Osteocyte (in vitro differentiated cells): Measurements from ENCODE around the gene CDC73. TPM values are rescaled to one million over a fixed set of nuclear protein-coding genes. Genes with fewer than 3 reads are reported as not detected.
"Not testable (repeated sequence)": the region's sequence is repeated elsewhere in the genome, so short reads cannot be mapped to it uniquely, and the experiment has no call there.

Source experiments
- DNase-seq: peaks from one replicate; pipeline ENCODE4 v3.0.0; 2021; ENCODE audit warnings: mixed read lengths; ENCODE audit not compliant: unreplicated experiment; ENCODE audit errors: extremely low spot score
- H3K27ac Mint-ChIP-seq: one replicate; pipeline ENCODE4 v1.8.0; 2021; ENCODE audit warnings: mild to moderate bottlenecking, mixed read lengths; ENCODE audit not compliant: unreplicated experiment
- H3K27me3 Mint-ChIP-seq: one replicate; pipeline ENCODE4 v1.8.0; 2021; ENCODE audit warnings: mixed read lengths; ENCODE audit not compliant: unreplicated experiment
- H3K36me3 Mint-ChIP-seq: one replicate; pipeline ENCODE4 v1.8.0; 2021; ENCODE audit warnings: mixed read lengths; ENCODE audit not compliant: unreplicated experiment
- H3K4me1 Mint-ChIP-seq: one replicate; pipeline ENCODE4 v1.8.0; 2021; ENCODE audit warnings: mixed read lengths; ENCODE audit not compliant: unreplicated experiment
- H3K4me3 Mint-ChIP-seq: one replicate; pipeline ENCODE4 v1.8.0; 2021; ENCODE audit warnings: mild to moderate bottlenecking, moderate library complexity, mixed read lengths; ENCODE audit not compliant: unreplicated experiment
- H3K9me3 Mint-ChIP-seq: one replicate; pipeline ENCODE4 v1.8.0; 2021; ENCODE audit warnings: mixed read lengths; ENCODE audit not compliant: unreplicated experiment
- total RNA-seq: library from RNA; stranded (reverse); gene quantifications from 2 replicates; pipeline ENCODE4 v1.2.1, GENCODE V29; 2021
- TF ChIP-seq, protein P1 (sequence below): fragments of 200-600 bp; sonication (generic); IDR thresholded peaks from 2 replicates; pipeline ENCODE4 v1.5.0; 2021; ENCODE audit warnings: antibody characterized with exemption, mild to moderate bottlenecking, moderate library complexity

CDC73 gene
- total RNA-seq, 1 donor from 2014 or later, result 73.3 TPM

DNA sequence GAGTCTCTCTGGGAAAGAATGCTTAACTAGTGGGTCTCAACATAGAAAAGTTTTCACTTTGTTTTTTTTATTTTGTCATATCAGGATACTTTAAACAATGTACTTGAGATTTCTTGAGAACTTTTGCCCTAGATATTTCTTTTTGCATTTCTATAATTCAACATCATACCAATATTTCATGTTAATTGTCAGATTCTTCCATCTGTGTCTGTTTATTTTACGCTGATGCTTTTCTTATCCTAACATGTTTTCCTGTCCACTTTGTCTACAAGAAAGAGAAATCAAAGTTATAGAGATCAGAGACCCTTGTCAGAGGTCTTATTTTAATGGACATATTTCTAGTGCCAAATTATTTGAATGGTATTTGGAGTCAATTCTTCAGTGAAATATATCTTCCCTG lies 160.1 kb downstream of the CDC73 start:
- peak overlapping the region; percentile 54 for H3K27ac Mint-ChIP-seq
- H3K27me3 Mint-ChIP-seq, result no peaks in the 10 kb centered on the region
- H3K36me3 Mint-ChIP-seq, result peaks cover 3% of the 10 kb centered on the region
- H3K9me3 Mint-ChIP-seq, result peaks cover 8% of the 10 kb centered on the region
- no peak for DNase-seq
- peaks cover 28% of the 10 kb centered on the region for H3K4me1 Mint-ChIP-seq
- TF ChIP-seq, protein P1, sequence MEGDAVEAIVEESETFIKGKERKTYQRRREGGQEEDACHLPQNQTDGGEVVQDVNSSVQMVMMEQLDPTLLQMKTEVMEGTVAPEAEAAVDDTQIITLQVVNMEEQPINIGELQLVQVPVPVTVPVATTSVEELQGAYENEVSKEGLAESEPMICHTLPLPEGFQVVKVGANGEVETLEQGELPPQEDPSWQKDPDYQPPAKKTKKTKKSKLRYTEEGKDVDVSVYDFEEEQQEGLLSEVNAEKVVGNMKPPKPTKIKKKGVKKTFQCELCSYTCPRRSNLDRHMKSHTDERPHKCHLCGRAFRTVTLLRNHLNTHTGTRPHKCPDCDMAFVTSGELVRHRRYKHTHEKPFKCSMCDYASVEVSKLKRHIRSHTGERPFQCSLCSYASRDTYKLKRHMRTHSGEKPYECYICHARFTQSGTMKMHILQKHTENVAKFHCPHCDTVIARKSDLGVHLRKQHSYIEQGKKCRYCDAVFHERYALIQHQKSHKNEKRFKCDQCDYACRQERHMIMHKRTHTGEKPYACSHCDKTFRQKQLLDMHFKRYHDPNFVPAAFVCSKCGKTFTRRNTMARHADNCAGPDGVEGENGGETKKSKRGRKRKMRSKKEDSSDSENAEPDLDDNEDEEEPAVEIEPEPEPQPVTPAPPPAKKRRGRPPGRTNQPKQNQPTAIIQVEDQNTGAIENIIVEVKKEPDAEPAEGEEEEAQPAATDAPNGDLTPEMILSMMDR, result no peak
- no peak overlapping the region for H3K4me3 Mint-ChIP-seq

DNA sequence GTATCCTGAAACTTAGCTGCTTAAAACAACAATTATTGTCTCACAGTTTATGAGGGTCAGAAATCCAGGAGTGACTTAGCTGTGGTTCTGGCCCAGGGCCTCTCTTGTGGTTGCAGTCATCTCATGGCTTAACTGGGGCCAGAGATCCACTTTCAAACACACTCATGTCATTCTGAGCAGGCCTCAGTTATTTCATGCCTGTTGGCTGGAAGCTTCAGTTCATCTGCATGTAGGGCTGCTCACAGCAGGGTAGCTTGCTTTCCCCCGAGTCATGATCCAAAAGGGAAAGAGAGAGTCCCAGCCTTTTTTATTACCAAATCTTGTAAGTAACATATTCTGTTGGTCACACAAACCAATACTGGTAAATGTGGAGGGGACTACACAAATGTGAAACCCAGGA lies 161.2 kb downstream of the CDC73 start:
- H3K4me1 Mint-ChIP-seq, result peaks cover 28% of the 10 kb centered on the region
- DNase-seq, result no peak
- H3K9me3 Mint-ChIP-seq, result peaks cover 6% of the 10 kb centered on the region
- peak overlapping the region; percentile 36 for H3K27ac Mint-ChIP-seq
- peaks cover 3% of the 10 kb centered on the region for H3K36me3 Mint-ChIP-seq
- no peaks in the 10 kb centered on the region for H3K27me3 Mint-ChIP-seq
- no peak overlapping the region for H3K4me3 Mint-ChIP-seq
- TF ChIP-seq, protein P1, result no peak

DNA sequence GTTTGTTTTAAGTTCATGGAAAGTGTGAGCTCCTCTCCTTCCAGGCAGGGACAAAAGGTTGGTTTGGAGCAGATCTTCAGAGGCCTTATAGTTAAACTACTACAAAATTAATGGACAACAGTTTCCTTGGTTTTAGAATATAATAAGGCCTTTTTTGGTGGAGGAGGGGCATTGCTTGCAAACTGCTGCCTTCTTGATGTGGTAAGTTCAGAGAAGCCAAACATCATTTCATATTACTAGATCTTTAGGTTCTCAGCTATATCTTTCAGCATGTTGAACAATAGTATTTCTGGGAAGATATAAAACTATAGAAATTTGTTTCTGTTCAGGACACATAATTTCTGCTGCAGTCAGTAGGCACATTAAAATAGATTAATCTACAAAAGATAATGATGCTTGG lies 162.4 kb downstream of the CDC73 start:
- peaks cover 6% of the 10 kb centered on the region for H3K9me3 Mint-ChIP-seq
- TF ChIP-seq, protein P1, result no peak
- H3K27me3 Mint-ChIP-seq, result no peaks in the 10 kb centered on the region

DNA sequence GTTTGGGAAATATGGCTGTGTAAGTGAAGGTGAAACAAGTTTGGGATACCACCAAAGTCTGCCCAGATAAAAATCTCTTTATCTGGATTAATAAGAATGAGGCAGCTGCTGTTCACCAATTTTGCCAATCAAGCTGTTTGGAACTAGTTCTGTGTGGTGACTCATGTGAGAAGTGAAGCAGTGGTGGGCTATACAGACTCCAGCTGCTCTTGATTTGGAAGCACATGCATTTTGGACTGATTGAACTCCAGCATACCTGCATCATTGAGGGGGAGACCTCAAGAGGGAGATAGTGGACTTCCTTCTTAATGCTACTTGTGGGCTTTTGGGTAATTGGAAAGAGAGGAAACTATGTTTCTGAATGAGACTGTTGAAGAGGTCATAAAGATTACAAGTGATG lies 163.8 kb downstream of the CDC73 start:
- no peaks in the 10 kb centered on the region for H3K27me3 Mint-ChIP-seq
- no peak overlapping the region for H3K27ac Mint-ChIP-seq
- H3K9me3 Mint-ChIP-seq, result peaks cover 10% of the 10 kb centered on the region
- H3K4me1 Mint-ChIP-seq, result peaks cover 34% of the 10 kb centered on the region
- no peaks in the 10 kb centered on the region for H3K36me3 Mint-ChIP-seq
- DNase-seq, result no peak
- TF ChIP-seq, protein P1, result no peak
- no peak overlapping the region for H3K4me3 Mint-ChIP-seq

More for the DNA sequence above, 162.4 kb downstream of the CDC73 start:
- DNase-seq, result no peak
- Mint-ChIP-seq H3K36me3 (peaks cover 3% of the 10 kb centered on the region), H3K4me3 (no peak overlapping the region), H3K27ac (no peak overlapping the region), H3K4me1 (peaks cover 36% of the 10 kb centered on the region)

DNA sequence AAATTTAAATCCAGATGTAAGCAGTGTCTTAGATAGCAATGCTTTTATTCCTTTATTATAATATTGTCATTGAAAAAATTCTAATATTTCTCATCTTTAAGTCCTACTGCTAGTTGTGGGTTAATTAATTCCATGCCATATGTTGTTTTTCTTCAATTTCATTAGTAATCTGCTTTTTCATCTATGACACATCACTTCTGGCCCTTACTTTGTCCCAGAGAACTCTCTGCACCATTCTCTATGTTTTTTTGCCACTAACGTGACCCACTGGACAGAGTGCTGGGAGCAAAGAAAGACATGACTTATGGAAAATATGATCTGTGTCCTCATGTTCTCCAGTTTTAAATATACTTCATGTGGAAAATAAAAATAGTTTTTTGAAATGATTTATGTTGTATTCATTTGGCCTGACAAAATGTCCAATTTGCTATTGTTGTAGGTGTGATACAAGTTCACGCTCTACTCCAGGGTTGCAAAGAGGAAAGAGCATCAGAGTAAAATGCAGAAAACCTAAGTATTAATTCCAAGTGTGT lies 166.8 kb downstream of the CDC73 start:
- H3K36me3 Mint-ChIP-seq, H3K4me3 Mint-ChIP-seq, DNase-seq, H3K27me3 Mint-ChIP-seq: not testable (repeated sequence)
- peaks cover 13% of the 10 kb centered on the region for H3K4me1 Mint-ChIP-seq
- peaks cover 13% of the 10 kb centered on the region for H3K9me3 Mint-ChIP-seq
- H3K27ac Mint-ChIP-seq, result peak overlapping the region; percentile 45

DNA sequence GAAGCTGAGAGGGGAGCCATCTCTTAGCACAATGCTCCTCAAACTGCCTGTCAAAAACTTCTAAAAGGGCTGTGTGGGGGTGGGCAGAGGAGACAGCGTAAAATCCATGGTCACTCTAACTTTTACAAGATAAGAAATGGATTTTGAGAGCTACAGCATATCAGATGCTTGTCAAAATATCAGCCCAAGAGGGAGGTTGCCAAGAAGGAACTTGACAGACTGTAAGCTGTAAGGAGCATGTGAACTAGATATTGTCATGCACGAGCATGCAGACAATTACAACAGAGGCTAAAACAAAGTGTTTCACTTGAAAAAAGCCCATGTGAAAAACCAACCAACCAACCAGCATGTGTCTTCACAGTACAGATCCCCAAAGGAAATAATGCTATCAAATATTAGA lies 171.9 kb downstream of the CDC73 start:
- DNase-seq, result no peak
- TF ChIP-seq, protein P1, result no peak
- H3K27me3 Mint-ChIP-seq, result no peaks in the 10 kb centered on the region
- H3K27ac Mint-ChIP-seq, result no peak overlapping the region
- H3K9me3 Mint-ChIP-seq, result peaks cover 23% of the 10 kb centered on the region
- H3K4me3 Mint-ChIP-seq, result no peak overlapping the region
- no peaks in the 10 kb centered on the region for H3K36me3 Mint-ChIP-seq
- H3K4me1 Mint-ChIP-seq, result peaks cover 8% of the 10 kb centered on the region
